ENCODE data around the gene FAM20B. TPM values are rescaled to one million over a fixed set of nuclear protein-coding genes. Genes with fewer than 3 reads are reported as not detected.

FAM20B gene
- total and polyA plus RNA-seq, 10 donors = 5.8 to 38.0 (median 24.7) TPM

GRCh38 chr1:179007233-179007632, 18.5 kb upstream of the FAM20B start:
- H3K27me3 ChIP-seq (replicated peaks in 1 of 7) = no peaks in the 10 kb centered on the region
- WGBS, 5 donors = 80 to 95% (median 83%) methylated on average over 7 of the region's 7 CpGs
- no peaks in the 10 kb centered on the region for H3K9me3 ChIP-seq
- H3K4me3 ChIP-seq = no peak overlapping the region
- no peaks in the 10 kb centered on the region for H3K36me3 ChIP-seq
- H3K27ac ChIP-seq = no peak overlapping the region
- DNase-seq = no peak
- intact Hi-C loops (cut with DNase I; ENCODE audit: low total_unique reads) = loop anchor here (5.0 kb wide), 1 partner anchor 465 kb away; no protein-coding TSS in a partner anchor
- peaks cover 0 to 20% (median 8%) of the 10 kb centered on the region in 6 donors for H3K4me1 ChIP-seq
- no peak for TF ChIP-seq CTCF (IDR thresholded peaks at IDR 0.05 in 8 of 11, conservative IDR thresholded peaks at IDR 0.05 in 3 of 11)

GRCh38 chr1:179010671-179011070, 15.0 kb upstream of the FAM20B start:
- TF ChIP-seq POLR2A (IDR thresholded peaks at IDR 0.05) (no peak), CTCF (IDR thresholded peaks at IDR 0.05 in 8 of 11, conservative IDR thresholded peaks at IDR 0.05 in 3 of 11) (no peak), POLR2AphosphoS5 (IDR thresholded peaks at IDR 0.05) (no peak)
- Histone ChIP-seq H3K4me1 (no peaks in the 10 kb centered on the region), H3K4me3 (no peak overlapping the region), H3K36me3 (no peaks in the 10 kb centered on the region), H3K27me3 (replicated peaks in 1 of 7) (no peaks in the 10 kb centered on the region), H3K9me3 (no peaks in the 10 kb centered on the region), H3K27ac (no peak overlapping the region)
- WGBS, 5 donors = 92 to 100% (median 97%) methylated on average over 2 of the region's 2 CpGs
- DNase-seq = no peak
- intact Hi-C loops (cut with DNase I; ENCODE audit: low total_unique reads) = no loop called here

GRCh38 chr1:179012038-179012437, 13.7 kb upstream of the FAM20B start:
- Histone ChIP-seq H3K27me3 (replicated peaks in 1 of 7) (no peaks in the 10 kb centered on the region), H3K4me1 (peaks cover 0 to 10% (median 5%) of the 10 kb centered on the region in 6 donors), H3K9me3 (no peaks in the 10 kb centered on the region), H3K4me3 (no peak overlapping the region), H3K36me3 (no peaks in the 10 kb centered on the region), H3K27ac (no peak overlapping the region)
- TF ChIP-seq POLR2A (IDR thresholded peaks at IDR 0.05) = no peak
- no peak for TF ChIP-seq POLR2AphosphoS5 (IDR thresholded peaks at IDR 0.05)
- TF ChIP-seq CTCF (IDR thresholded peaks at IDR 0.05 in 8 of 11, conservative IDR thresholded peaks at IDR 0.05 in 3 of 11) = no peak
- WGBS, 5 donors = 92 to 100% (median 96%) methylated on average over 1 of the region's 1 CpG
- no peak for DNase-seq
- intact Hi-C loops (cut with DNase I; ENCODE audit: low total_unique reads) = no loop called here

GRCh38 chr1:179014123-179014522, 11.6 kb upstream of the FAM20B start:
- no peaks in the 10 kb centered on the region for H3K9me3 ChIP-seq
- H3K4me3 ChIP-seq = no peak overlapping the region
- no peak for DNase-seq
- TF ChIP-seq POLR2A (IDR thresholded peaks at IDR 0.05) = no peak
- TF ChIP-seq CTCF (IDR thresholded peaks at IDR 0.05 in 8 of 11, conservative IDR thresholded peaks at IDR 0.05 in 3 of 11) = no peak
- TF ChIP-seq POLR2AphosphoS5 (IDR thresholded peaks at IDR 0.05) = no peak
- H3K27me3 ChIP-seq (replicated peaks in 1 of 7) = no peaks in the 10 kb centered on the region
- H3K27ac ChIP-seq = no peak overlapping the region
- intact Hi-C loops (cut with DNase I; ENCODE audit: low total_unique reads) = no loop called here
- WGBS, 5 donors = 81 to 100% (median 86%) methylated on average over 1 of the region's 1 CpG
- peaks cover 0 to 20% (median 12%) of the 10 kb centered on the region in 6 donors for H3K4me1 ChIP-seq
- H3K36me3 ChIP-seq = no peaks in the 10 kb centered on the region

Measured in spleen (tissue), 11 donors.